SK-N-DZ (cell line): ENCODE results near the gene MAP2K6.
A peak's percentile ranks its signal among the peaks of the same experiment; 100 is the strongest.

Experiments
- DNase-seq: peaks from one replicate; pipeline ENCODE4 v3.0.0-alpha.2; 2015; ENCODE audit warnings: low spot score

MAP2K6 gene

DNA sequence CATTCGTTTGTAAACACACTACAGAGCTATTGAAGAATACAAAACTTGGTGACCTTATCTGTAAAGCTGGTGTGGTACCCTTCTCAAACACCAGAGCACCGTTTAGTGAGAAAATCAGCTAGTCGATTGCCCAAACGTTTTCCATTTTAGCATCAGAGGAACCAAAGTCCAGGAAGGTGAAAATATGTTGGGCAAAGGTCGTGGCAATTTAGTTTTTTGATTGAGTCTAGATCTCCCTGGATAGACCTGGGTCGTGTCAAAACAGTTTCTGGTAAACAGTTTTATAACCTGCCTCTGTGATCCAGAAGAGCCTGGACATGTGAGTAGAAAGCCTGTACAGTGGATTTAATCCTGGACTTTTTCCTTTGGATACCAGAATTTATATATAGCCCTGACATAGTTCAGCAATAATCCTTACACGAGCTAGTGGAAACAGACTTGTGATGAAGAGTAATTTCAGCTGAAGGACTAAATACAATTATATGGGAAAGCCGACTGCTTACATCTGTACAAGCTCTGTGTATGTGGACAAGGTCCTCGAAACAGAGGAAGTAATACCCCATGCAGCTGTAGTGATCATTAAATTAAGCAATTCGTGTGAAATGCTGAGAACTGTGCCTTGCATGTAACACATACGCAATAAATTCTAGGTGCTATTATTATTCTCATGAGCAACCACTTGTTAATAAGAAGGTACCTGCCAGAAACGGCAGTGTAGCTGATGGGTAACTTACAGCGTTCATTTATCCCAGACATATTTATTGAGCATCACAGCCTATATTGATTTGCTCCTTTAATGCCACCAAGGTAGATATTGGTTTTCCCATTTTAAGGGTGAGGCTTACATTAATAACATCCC is 72.5 kb downstream of the MAP2K6 start:
- DNase-seq, result no peak

DNA sequence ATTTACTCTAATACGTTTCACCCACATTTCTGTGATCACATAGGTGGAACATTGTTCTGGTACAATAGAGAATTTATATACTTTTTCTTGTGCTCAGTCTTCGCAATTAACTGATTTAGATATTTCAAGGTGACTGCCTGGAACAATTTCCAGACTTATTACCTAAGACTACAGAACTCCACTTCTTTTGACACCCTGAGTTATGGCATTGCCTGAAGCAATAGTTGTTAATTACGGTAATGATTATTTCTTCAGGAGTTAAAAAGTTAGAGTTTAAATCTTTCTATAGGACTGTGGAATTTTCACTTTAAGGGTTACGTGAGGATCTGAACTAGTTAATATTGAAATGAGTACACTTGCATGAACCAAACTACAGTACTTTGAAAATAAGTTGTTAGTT is 74.8 kb downstream of the MAP2K6 start:
- DNase-seq, result no peak

DNA sequence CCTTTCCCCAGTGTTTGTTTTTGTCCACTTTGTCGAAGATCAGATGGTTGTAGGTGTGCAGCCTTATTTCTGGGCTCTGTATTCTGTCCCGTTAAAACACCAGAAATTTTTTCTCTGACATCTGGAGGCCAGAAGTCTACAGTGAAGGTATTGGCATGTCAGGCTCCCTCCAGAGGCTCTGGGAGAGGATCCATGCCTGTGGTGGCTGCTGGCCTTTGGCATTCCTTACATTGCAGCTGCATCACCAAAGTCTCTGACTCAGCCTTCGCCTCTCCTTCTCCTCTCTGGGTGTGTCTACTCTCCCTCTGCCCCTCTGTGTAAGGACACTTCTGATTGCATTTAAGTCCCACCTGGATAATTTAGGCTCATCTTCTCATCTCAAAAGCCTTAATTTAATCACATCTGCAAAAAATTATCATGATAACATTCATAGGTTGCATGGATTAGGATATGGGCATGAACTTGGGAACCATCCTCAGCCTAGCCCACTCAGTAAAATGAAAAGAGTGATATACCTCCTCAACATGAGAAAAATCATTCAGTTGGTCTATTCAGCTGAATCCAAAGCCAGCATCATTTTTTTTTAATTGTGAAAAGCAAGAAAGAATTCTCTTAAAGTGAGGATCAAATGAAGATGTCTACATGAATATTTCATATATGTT is 78.0 kb downstream of the MAP2K6 start:
- DNase-seq, result no peak

GRCh38 chr17:69495787-69496186 is 81.3 kb downstream of the MAP2K6 start:
- no peak for DNase-seq

- no peak for DNase-seq
Measured at GRCh38 chr17:69497161-69497560, 82.7 kb downstream of the MAP2K6 start.

GRCh38 chr17:69499318-69499717 is 84.8 kb downstream of the MAP2K6 start:
- no peak for DNase-seq

- DNase-seq, result no peak
Measured at GRCh38 chr17:69500911-69501429, 86.5 kb downstream of the MAP2K6 start.

DNA sequence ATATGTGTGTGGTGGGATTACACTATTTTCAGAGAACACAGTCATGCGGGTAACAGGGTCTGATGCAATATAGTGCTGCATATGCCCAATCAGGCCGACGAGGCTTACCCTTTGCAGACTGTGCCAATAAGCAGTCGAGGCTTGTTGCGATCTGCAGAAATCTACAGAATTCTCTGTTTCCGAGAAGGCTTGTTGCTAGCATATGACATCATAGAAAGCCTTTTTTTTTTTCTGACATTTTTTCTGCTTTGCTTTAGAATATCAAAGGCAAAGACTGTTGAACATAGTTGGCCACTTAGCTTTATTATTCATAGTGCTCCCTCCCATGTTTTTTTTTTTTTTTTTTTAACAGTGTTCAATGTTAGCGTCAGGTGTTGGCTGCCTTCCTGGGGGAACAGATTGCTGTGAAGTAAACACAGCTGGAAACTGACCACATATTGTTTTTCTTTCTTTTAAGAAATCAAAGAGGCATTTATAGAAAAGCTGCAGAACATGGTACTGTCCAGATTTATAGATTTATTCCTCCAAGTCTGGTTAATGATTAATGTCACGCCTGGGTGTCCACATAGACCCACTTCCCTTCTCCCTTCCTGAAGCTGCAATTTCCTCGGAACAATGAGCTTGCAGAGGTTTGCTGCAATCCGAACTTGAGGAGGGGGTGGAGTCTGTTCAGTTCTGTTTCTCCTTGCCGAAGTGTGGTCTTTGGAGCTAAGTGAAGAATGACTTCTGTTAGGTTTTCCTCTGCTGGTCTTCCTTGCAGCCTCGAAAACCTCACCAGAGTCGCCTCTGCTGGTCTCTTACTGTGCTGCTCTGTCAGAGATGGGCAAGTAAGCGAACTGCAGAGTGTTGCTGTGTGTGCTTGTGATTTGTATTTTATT is 87.3 kb downstream of the MAP2K6 start:
- no peak for DNase-seq

GRCh38 chr17:69503711-69504110 is 89.2 kb downstream of the MAP2K6 start:
- DNase-seq, result no peak

DNA sequence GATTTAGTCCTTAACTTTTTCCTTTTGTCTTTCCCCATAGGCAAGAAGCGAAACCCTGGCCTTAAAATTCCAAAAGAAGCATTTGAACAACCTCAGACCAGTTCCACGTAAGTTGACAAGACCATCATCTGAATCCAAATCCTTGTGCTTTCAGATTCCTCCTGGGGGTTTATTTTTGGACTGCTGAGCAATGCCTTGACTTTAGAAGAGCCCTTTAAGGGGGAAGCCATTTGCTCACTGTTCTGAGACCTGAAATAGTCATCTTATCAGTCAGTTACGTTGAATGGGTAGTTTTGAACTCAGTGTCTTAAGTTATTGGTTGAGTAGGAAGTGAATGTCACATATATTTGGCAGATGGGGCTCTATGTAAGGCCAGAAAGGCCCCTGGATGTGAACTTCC is 91.2 kb downstream of the MAP2K6 start:
- DNase-seq, result no peak

- DNase-seq, result no peak
Measured at GRCh38 chr17:69506489-69506888, 92.0 kb downstream of the MAP2K6 start.

GRCh38 chr17:69508814-69509213 is 94.3 kb downstream of the MAP2K6 start:
- no peak for DNase-seq

DNA sequence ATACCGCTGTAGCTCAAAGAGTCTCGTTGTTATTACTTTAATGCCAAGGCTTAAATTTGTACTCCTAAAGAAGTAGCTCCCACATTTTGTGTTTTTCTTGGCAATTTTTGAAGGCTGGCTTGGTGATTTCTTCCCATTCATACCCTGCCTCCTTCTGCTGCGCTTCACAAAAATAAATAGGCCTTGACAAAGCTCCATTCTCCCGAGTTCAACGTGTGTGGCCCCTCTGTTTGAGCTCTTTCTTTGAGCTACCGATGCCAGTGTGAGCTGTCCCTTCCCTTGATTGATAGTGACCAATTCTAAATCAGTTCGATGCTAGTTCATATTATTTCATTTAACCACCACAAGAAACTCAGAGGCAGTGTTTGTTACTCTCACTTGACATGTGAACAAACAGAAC is 96.8 kb downstream of the MAP2K6 start:
- DNase-seq, result no peak

DNA sequence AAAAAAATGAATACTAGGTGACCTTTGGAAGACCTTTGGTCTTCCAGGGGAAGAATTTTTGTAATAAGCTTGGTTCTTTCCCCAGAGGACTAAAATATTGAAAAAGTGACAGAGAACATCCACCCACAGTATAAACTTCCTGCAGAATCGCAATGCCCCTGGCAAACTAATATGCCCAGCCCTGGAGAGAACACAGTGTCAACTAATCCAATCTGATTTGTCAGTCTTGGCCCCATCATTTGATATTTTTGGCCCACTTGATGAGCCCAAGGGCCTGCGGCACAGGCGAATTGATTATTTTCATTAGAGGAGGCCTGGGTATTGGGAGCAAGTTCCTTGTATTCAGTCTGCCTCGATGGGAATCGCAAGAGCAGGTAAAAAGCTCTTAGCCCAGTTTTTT is 98.4 kb downstream of the MAP2K6 start:
- no peak for DNase-seq

DNA sequence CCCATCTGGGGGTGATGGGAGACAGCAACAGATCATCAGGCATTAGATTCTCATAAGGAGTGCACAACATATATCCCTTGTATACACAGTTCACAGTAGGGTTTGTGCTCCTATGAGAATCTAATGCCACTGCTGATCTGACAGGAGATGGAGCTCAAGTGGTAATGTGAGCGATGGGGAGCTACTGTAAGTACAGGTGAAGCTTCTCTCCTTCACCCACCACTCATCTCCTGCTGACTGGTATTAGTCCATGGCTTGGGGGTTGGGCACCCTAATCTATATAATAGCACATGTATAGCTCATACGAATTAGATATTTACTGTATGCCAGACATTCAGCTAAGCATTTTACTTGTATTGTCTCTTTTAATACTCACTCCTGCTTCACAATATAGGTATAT is 101.7 kb downstream of the MAP2K6 start:
- no peak for DNase-seq

DNA sequence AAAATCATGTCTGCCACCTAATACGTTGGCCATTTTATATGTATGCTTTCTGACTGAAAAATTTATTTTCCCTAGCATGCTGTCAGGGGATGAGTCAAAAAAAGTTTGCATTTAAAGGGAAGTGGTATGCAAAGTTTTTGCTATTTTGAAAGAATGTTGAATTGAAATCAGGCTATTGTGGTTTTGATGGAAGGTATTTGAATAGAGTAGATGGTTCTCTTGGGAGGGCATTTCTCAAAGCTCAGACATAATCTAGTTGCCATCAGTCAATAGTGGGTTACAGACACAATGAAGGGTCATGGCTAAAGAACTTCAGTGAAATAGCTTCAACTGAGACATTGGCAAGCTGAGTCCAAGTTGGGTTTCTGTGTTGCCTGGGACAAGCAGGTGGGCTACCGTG is 102.4 kb downstream of the MAP2K6 start:
- DNase-seq, result no peak

GRCh38 chr17:69518951-69519350 is 104.5 kb downstream of the MAP2K6 start:
- DNase-seq, result no peak

DNA sequence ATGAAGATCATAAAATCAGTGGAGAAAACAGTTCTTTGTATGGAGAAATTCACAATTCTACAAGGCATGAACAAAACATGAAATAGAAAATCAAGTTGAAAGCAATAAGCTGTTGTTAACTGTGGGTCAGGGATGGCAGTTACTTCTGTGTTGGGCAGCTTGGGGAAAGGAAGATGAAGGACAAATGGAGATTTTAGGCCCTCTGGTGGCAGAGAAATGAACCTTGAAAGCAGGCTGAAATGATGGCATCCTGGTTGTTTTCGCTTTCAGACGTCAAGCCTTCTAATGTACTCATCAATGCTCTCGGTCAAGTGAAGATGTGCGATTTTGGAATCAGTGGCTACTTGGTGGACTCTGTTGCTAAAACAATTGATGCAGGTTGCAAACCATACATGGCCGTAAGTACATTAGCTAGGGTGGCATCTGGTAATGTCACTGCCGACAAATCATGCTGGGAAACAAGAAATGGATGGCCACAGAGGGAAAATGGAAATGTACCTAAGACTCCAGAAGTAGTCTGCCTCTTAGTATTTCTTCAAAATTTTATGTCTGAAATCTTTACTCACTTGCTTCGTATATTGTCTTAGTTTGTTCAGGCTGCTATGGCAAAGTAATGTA is 108.9 kb downstream of the MAP2K6 start:
- DNase-seq, result peak; percentile 42

DNA sequence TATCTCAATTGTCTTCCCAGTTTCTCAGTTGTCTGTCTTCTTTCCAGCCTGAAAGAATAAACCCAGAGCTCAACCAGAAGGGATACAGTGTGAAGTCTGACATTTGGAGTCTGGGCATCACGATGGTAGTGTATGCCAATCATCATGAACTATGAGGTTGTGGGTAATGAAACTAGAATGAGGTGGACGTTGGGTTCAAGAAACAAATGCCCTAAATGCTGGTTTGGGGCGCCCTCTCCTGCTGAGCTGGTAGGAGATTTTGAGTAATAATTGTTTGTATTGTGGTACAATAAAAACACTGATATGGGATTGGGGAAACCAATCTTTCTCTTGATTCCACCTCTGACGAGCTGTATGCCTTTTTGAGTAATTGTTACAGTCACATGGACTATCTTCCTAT is 110.4 kb downstream of the MAP2K6 start:
- no peak for DNase-seq

- peak; percentile 63 for DNase-seq
Measured at GRCh38 chr17:69525920-69526841, 111.7 kb downstream of the MAP2K6 start.
